ACHN (cell line): Measurements from ENCODE around the gene ISYNA1.

ENCODE experiments used
- DNase-seq: peaks from one replicate; pipeline ENCODE4 v3.0.0-alpha.2; 2015
- in situ Hi-C: cut with HindIII; loops from 2 replicates; pipeline ENCODE4 v1.10.0; 2017; ENCODE audit warnings: low sequenced_read_pairs, low pct_ligation_motif_present, low pct_unique_long_range_greater_than_20kb

The ISYNA1 gene

GRCh38 chr19:18446811-18447359, 9.0 kb upstream of the ISYNA1 start:
- no peak for DNase-seq
- in situ Hi-C loops = no loop called here

GRCh38 chr19:18446145-18446810, 8.3 kb upstream of the ISYNA1 start:
- DNase-seq = no peak
- in situ Hi-C loops = no loop called here

DNA sequence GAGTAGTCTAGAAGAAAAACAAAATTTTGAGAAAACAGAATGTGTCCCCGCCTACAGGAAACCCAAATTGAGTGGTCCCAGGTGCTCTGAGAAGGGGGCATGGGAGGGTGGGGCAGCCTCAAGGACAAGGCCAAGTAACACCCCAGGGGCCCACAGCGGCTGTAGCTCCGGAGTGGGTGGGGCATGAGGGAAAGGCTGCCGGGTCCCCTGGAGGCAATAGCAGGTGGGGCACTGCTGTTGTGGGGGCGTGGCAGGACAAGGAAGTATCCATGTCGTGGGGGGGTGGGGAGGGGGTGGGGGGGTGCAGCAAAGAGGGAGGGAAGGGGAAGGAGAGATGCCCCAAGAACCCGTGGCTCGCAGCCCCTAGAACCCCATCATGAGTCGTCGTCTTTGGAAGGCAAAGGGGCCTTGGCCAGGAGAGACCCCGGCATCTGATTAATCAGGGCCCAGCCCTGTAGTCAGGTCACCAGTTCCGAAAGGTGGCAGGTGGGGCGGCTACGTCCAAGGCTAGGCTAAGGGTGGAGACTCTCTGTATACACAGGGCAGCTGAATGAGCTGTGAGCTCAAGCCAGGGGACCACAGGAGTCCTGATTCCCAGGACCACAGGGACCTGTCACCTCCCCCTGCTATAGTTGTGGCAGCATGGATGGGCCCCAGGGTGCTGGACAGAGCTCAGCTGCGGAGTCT, 7.5 kb upstream of the ISYNA1 start:
- in situ Hi-C loops = no loop called here
- no peak for DNase-seq

- DNase-seq = no peak
- in situ Hi-C loops = no loop called here
Observed at GRCh38 chr19:18444513-18444912, 6.6 kb upstream of the ISYNA1 start.

DNA sequence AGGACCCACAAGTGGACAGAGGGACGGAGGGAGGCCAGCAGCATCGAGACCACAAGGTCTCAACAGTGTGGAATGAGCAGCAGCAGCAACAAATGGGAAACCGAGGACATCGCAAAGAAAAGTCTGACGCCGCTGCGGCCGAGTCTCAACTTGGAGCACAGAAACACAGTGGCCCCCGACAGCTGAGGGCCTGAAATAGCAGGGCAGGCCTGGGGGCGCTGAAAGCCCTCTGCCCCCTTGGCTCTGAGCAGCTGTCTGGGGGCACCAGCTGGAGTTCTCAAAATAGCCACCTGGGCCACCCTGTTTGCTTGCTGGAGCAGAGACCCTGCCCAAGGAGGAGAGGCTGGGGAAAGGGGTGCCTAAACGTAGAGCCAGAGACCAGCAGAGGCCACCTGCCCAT, 5.9 kb upstream of the ISYNA1 start:
- in situ Hi-C loops = no loop called here
- DNase-seq = no peak

- no peak for DNase-seq
- in situ Hi-C loops = no loop called here
Observed at GRCh38 chr19:18443406-18443805, 5.5 kb upstream of the ISYNA1 start.

- in situ Hi-C loops = no loop called here
- DNase-seq = no peak
Observed at GRCh38 chr19:18442941-18443340, 5.0 kb upstream of the ISYNA1 start.

DNA sequence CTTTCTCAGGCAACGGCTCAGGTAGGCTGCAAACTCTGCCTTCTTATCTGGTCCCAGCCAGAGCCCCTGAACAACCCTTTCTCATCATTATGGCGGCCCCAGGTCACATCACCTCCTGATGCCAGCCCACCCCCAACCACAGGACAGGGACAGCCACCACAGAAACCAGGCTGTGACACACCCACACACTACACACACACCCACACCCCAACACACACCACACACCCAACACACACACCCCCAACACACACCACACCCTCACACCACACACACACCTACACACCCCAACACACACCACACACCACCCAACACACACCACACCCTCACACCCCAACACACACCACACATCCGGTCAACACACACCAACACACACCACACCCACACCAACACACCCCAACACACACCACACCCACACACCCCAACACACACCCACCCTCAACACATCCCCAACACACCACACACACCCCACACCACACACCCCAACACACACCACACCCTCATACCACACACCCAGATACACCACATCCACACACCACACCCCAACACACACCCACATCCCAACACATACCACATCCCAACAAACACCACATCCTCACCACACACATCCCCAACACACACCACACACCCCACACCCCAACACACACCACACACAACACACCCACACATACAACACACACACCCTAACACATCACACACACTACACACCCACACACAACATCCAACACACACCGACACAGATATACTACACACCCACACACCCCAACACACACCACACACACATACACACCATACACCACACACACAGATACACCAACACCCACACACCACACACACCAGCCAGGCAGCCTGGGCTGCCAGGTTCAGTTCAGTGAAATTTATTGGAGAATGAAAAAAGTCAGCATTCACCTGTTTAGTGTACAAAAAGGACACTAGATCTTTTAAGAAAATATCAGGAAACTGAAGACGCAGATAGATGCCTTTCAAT, 4.2 kb upstream of the ISYNA1 start:
- no peak for DNase-seq
- in situ Hi-C loops = no loop called here

GRCh38 chr19:18440936-18441803, 3.2 kb upstream of the ISYNA1 start:
- DNase-seq = no peak
- in situ Hi-C loops = no loop called here

- in situ Hi-C loops = no loop called here
- DNase-seq = no peak
Observed at GRCh38 chr19:18440415-18440877, 2.5 kb upstream of the ISYNA1 start.

DNA sequence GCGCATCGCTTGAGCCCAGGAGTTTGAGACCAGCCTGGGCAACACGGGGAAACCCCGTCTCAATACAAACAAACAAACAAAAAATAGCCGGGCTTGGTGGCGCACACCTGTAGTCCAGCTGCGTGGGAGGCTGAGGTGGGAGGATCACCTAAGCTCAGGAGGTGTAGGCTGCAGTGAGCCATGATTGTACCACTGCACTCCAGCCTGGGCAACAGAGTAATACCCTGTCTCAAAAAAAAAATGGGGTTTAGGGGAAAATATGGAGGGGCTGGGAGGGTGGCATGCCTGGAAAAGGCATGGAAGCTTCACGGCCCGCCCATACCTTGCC, 1.9 kb upstream of the ISYNA1 start:
- in situ Hi-C loops = no loop called here
- no peak for DNase-seq

GRCh38 chr19:18439025-18439909, 1.3 kb upstream of the ISYNA1 start:
- in situ Hi-C loops = no loop called here

DNA sequence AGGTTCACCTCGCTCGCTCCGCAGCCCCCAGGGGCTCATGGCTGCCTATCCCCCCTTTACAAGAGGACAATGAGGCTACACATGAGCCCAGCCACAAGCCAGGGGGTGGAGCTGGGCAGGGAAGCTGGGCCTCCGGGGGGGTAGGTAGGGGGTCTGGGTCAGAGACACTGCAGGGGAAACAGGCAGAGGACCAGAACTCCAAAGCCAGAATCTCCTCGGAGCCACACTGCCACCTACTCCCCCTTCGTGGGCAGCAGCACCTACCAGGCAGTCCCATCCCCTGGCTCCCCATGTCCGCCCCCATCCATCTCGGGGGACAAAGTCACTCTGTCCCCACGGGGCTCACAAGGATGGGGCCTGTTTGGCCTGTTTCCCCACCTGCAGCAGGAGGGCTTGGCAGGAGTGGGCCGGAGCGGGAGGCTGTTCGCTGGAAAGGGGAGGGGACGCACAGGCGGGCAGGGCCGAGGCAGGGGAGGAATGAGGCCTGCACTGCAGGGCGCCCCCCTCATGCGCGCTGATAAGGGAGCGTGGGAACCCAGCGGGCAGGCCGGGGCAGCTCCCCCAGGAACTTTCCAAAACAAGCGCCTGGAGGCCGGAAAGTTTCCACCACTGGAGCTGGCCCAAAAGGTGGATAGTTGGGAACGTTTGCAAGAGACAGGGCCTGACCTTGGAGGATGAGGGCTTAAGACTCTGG, 545 bp upstream of the ISYNA1 start:
- in situ Hi-C loops = no loop called here
- DNase-seq = no peak

More at GRCh38 chr19:18439025-18439909, 1.3 kb upstream of the ISYNA1 start:
- no peak for DNase-seq

DNA sequence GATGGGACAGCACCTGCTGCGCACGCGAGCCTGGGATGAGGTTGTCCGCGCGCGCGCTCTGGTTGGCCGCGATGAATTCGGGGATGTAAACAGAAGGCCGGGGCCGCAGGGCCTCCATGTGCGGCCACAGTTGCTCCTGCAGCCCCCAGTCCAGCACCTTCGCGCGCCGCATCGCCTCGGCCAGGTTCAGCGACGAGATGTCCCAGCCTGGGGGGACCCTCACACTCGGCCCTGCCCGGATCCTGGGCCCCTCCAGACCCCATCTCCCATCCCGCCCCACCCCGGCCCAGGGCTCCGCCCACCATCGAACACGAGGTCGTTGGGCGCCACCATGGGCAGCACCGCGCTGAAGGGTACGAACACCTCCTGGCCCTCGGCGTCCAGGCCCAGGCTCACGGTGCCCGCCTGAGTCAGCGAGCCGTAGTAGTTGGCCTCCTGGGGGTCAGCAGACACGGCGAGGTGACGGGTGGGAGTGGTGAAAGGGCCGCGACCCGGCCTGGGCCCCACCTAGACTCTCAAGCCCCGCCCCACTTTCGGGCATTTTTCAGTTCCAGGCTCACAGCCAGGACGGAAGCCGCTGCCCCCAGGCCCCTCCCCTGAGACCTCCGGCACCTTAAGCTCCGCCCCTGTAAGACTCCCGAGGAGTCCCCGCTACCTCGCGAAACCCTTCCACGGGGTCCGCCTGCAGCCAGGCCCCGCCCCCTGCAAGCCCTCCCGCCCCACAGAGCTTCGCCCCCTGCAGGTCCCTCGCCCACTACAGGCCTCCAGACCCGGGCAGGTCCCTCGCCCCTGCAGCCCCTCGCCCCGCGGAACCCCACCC, 1.1 kb downstream of the ISYNA1 start:
- peak; percentile 86 for DNase-seq
- in situ Hi-C loops = no loop called here

GRCh38 chr19:18435842-18436670, 1.9 kb downstream of the ISYNA1 start:
- in situ Hi-C loops = no loop called here
- DNase-seq = no peak
